Chondrocyte (in vitro differentiated cells): ENCODE data around the gene RBBP8. TPM values are rescaled to one million over a fixed set of nuclear protein-coding genes. Genes with fewer than 3 reads are reported as not detected.

ENCODE experiments used
- DNase-seq: peaks from one replicate; pipeline ENCODE4 v3.0.0; 2021; ENCODE audit warnings: mixed read lengths, low spot score
- H3K27ac Mint-ChIP-seq: one replicate; pipeline ENCODE4 v1.8.0; 2021; ENCODE audit warnings: mild to moderate bottlenecking, moderate library complexity, mixed read lengths; ENCODE audit not compliant: unreplicated experiment
- H3K27me3 Mint-ChIP-seq: 2 replicates; pipeline ENCODE4 v1.8.0; 2021; ENCODE audit warnings: low read depth, mixed read lengths
- H3K36me3 Mint-ChIP-seq: 2 replicates; pipeline ENCODE4 v1.8.0; 2021; ENCODE audit warnings: low read depth, mixed read lengths
- H3K4me1 Mint-ChIP-seq: 2 replicates; pipeline ENCODE4 v1.8.0; 2021; ENCODE audit warnings: low read depth, mild to moderate bottlenecking, mixed read lengths
- H3K4me3 Mint-ChIP-seq: one replicate; pipeline ENCODE4 v1.8.0; 2021; ENCODE audit warnings: mild to moderate bottlenecking, moderate library complexity, mixed read lengths; ENCODE audit not compliant: unreplicated experiment
- H3K9me3 Mint-ChIP-seq: 2 replicates; pipeline ENCODE4 v1.8.0; 2021; ENCODE audit warnings: low read depth, mixed read lengths
- CTCF ChIP-seq: fragments of 200-600 bp; sonication (generic); IDR thresholded peaks from 2 replicates; pipeline ENCODE4 v1.5.0; 2021; ENCODE audit warnings: antibody characterized with exemption, mild to moderate bottlenecking, moderate library complexity
- total RNA-seq: library from RNA; stranded (reverse); gene quantifications from 3 replicates; pipeline ENCODE4 v1.2.1, GENCODE V29; 2021

Gene RBBP8
- total RNA-seq, 1 donor from 2014 or later, result 24.7 TPM

- no peak for TF ChIP-seq CTCF
- no peaks in the 10 kb centered on the region for H3K36me3 Mint-ChIP-seq
- H3K9me3 Mint-ChIP-seq, result peaks cover 2% of the 10 kb centered on the region
Measured at GRCh38 chr18:23072079-23072478, 139.0 kb downstream of the RBBP8 start.

GRCh38 chr18:23073996-23074606, 141.0 kb downstream of the RBBP8 start:
- Mint-ChIP-seq H3K27ac (no peak overlapping the region), H3K9me3 (no peaks in the 10 kb centered on the region), H3K36me3 (no peaks in the 10 kb centered on the region), H3K4me1 (peaks cover 14% of the 10 kb centered on the region), H3K4me3 (no peak overlapping the region), H3K27me3 (no peaks in the 10 kb centered on the region)
- no peak for DNase-seq
- TF ChIP-seq CTCF, result no peak

More at GRCh38 chr18:23072079-23072478, 139.0 kb downstream of the RBBP8 start:
- Mint-ChIP-seq H3K4me3 (no peak overlapping the region), H3K4me1 (peaks cover 5% of the 10 kb centered on the region), H3K27me3 (no peaks in the 10 kb centered on the region), H3K27ac (no peak overlapping the region)
- no peak for DNase-seq

Other genes starting within 250 kb of the RBBP8 start
- gene CABLES1, start 202.2 kb downstream of the RBBP8 start, total RNA-seq, result 26.2 to 46.3 TPM (median 29.3 TPM) in 3 replicates